Astrocyte of the hippocampus (primary cell): ENCODE data around the gene ARHGAP26.
"Not testable (repeated sequence)": the region's sequence is repeated elsewhere in the genome, so short reads cannot be mapped to it uniquely, and the experiment has no call there.

Experiments
- DNase-seq: peaks from one replicate; pipeline ENCODE4 v3.0.0; 2011; ENCODE audit warnings: low read depth, low spot score

ARHGAP26 gene

DNA sequence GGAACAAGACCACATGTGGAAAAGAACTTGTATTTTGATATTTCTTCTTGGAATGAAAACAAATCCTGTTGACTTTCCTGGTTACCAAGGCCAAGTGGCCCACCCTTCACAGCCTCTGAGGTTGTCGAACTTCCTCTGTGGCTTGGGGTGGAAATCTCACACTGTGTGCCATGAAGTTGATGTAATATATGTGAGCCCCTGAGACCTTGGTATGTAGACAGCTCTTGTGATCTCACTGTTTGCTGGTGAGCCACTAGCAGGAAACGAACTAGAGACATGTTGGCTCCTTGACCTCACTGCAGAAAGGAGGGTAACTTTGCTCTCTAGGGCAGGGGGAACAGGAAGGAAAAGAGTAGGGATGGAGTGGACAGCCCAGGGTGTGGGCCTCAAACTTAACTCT lies 159.4 kb downstream of the ARHGAP26 start:
- DNase-seq = no peak

DNA sequence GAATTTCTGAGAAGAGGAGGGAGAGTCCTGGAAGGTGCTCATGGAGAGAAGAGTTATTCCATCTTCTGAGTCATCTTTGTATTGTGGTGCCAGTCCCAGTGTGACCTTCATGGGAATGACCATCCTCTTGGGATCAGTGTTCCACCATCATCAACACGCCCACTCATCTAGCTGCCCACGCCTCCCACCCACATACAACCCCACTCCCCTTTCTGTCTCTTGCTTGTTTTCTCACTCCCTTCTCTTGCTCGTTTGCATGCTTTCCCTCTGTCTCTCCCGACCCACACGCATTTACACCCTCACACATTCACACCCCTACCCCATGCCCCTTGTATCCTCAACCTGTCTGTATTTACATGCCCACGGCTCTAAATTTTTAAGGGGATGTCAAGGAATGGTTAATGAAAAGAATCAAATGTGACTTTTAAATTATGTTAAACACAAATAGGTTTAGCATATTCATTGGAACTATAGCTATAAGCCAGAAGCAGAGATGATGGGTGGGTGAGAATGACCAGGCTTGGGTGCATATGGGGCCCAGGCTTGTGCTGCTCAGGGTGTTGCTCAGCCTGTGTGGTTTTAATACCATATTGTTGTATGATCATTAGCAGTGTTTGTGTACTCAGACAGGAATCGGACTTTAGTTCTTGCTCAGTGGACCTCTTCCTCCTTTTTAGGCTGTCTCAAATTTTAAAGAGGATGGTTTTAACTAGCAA lies 160.4 kb downstream of the ARHGAP26 start:
- no peak for DNase-seq

DNA sequence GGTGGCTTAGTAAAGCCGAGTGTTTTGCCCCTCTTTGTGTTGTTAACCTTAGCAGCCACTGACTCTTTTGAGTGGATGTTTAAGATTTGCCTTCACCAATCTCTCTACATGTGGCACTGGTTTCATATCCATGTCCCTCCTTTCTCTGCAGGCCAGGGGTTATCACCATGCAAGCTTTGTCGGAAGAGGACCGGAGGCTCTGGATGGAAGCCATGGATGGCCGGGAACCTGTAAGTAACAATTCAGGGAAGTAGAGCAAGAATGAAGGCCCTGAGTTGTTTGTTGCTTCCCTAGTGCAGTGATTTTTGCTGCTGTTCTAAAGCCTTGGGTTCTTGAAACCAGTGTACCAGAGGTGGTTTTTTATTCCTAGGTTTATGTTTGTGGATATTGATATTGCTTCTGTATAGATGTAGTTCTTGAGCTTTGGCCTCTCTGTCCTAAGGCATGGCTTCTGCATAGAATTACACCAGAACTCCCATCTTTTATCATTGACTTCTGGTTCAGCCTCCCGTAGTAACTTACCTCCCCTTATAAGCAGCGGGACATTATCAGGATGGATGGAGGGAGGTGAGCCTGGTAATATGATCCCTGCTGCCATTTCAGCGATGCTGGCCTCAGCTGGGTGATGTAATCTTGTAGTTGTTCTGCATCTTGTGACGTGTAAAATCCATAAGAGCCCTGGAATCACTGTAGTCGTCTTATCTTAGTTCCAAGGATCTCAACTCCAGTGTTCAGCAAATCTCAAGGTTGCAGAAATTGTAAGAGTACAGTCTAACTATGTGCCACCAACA lies 161.9 kb downstream of the ARHGAP26 start:
- no peak for DNase-seq

DNA sequence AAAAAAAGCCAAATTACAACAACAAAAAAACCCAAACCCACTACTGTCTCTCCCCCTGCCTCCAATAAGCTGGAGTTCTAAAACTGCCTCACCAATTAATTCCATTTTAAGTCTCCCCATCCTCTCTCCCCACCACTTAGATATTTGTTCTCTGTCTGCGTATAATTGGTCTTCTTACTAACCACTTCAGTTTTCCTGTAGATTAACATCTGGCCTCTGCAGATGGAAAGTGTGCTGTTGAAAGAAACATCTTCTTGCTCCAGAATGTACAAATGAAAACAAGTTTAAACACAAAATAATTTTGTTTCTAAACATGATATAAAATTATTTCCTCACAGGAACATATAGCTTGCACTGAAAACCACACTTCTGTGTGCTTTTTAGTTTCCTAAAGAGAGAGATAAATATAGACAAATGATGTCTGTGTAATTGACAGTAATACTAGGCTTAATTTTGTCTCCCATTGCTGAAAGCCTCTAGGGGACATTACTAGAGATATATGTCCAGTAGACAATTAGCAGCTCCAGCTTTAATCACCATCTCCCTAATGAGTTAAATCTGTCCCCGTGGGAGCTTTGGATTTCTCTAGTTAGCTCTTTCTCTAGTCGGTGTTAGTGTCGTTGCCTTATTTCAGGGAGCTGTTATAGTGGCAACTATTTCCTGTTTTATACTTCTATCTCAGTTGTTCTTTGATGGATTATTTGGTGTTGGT lies 164.0 kb downstream of the ARHGAP26 start:
- DNase-seq = no peak

DNA sequence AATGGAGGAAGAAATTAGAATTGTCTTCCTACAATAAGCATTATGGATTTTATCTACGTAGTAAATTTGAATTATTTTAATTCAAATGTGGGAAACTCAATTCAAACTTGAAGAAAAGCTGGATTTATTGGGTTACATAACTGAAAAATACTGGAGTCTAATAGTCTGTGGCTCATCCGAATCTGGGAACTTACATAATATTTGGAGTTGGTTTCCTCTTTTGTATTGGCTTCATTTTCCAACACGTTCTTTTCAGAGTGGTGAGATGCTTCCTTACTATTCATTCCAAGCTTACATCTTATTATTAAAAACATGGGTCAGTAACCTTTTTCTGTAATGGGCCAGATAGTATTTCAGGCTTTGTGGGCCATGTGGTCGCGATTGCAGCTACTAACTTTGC lies 164.8 kb downstream of the ARHGAP26 start:
- DNase-seq = no peak

DNA sequence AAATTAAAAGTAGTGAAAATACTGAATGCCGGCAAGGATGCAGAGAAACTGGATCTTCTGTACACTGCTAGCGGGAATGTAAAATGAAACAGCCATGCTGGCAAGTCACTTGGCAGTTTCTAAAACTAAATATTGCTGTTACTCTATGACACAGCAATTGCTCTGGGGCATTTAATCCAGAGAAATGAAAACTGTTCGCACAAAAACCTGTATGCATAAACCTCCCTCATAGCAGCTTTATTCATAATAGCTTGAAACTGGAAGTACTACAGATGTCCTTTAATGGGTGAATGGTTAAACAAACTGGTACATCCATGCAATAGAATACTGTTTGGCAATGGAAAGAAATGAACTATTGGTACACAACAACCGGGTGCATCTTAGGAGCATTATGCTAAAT lies 167.2 kb downstream of the ARHGAP26 start:
- no peak for DNase-seq

DNA sequence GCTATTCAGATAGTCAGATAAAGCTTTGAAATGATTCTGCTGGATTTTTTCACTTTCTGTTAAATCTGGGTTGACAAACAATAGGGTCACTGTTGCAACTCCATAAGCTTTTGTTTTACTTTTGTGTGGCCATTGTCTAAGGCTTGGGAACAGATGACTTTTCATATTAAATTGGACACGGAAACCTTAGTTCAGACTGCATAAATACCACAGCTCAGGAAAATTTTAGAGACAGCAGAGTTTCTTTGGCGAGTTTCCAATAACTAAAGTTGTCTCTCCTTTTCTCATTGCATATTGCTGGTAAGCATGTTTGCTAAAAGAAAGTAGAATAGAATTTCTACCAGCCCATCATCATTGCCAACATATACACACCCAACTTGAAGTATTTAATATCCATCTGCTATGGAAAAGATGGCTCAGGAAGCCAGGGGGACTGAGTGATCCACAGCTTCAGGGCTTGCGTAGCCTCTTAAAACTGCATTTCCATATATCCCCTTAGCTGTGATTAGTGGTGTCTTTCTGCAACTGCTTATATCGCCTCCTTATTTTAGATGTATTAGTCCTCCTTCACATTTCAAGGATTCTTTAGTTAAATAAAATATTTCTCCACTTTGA lies 168.2 kb downstream of the ARHGAP26 start:
- DNase-seq = no peak

DNA sequence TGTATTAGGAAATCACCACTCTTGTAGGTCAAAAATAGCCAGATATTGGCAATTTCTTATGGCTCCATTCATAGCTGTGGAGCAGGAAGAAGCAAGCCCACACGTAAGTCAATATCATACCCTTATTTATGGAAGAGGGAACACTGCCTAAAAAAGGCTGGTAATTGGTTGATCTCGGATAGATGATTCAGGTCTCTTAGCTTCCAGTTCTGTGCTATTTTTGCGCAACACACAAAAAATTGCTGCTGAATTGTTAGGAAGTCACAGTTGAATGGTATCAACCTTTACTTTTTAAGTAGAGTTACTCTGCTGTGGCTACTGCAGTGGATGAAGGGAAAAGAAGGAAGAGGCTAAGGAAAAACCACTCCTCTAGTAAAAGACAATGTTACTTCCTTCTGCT lies 168.8 kb downstream of the ARHGAP26 start:
- no peak for DNase-seq

DNA sequence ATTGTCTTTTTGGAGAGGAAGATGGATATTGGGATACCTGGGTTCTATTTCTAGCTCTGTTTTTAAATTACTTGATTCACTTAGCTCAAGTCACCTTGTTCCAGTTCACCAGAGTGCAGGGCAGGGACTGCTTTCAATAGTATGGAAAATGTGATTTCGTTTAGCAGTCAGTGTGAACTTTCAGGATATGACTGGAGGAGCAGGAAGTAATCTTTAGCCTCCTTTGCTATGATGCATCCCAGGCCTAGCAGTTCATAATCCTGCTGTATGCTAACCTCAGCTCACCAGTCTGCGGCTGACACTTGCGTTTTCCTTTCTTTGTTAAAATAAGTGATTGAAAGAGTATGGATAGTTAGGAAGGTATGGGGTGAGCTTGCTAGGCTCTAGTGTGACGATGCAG lies 169.7 kb downstream of the ARHGAP26 start:
- DNase-seq = no peak

DNA sequence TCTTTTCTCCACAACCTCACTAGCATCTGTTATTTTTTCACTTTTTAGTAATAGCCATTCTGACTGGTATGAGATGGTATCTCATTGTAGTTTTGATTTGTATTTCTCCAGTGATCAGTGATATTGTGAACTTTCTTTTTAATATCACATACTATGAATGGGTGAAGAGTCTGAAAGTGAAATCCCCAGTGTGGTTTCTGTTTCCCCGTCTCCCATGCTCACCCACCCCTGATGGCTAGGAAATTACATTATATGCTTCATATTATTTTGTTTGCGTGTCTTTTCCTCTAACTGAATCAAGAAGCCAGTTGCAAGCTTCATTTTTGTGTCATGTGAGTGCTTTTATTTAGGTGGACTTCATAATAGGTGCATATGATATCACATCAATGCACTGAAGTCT lies 171.1 kb downstream of the ARHGAP26 start:
- DNase-seq = no peak

DNA sequence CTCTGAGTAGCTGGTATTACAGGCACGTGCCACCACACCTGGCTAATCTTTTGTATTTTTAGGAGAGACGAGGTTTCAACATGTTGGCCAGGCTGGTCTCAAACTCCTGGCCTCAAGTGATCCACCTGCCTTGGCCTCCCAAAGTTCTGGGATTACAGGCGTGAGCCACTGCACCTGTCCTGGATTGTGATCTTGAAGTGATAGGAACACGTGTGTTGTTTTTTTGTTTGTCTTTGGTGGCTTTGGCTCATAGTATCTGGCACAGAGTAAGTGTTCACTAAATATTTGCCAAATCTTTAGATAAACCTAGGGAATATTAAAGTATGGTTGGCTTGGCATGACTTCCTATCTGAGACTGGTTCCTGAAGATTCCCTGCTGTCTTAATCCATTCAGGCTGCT lies 172.7 kb downstream of the ARHGAP26 start:
- no peak for DNase-seq

DNA sequence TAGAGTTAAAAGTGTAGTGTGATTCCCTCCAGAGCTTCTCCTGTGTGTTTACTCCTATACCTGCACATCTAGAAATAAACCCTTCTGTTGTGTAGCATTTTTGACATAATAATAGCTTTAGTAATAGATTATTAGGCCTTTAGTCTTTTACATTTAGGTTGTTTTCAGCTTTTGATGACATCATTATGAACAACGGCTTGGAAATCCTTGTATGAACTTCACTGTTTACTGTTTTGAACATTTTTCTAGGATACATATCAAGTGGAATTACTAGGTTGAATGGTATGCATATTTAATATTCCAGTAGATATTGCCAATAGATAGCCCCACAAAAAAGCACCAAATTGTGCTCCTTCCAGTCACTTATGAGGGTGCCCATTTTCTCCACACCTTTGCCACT lies 174.0 kb downstream of the ARHGAP26 start:
- DNase-seq = no peak

DNA sequence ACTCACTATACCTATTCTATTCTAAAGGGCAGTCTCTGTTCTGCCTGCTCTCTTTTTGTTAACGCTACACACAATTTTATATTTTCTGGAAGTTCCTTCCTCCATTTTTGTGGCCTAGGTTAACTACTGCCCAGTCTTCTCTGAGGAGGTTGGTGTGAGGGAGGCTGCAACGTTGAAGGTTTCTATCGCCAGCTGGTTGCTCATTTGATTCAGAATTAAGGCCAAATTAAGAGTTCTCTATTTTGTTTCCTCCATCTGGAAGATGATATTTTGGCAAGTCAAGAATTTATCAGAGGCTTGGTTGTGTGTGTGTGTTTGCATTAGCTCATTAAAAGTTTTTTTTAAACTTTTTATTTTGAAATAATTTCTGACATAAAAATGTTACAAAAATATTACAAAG lies 175.1 kb downstream of the ARHGAP26 start:
- DNase-seq = no peak

DNA sequence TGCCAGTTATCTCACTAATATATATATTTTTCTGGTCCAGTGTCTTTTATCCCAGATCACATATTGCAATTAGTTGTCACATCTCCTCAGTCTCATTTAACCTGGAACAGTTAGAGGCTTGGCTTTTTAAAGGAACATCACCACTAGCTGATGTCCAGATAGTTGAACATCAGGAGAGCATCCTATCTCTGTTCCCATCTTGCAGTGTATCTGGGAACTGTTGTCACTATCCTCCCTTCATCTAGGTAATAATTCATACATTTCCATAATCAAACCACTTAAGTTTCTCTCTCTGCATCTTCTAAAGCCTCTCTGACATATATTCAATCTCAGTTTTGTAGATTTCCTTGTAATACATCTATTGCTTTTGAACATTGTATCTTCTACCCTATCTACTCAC lies 175.7 kb downstream of the ARHGAP26 start:
- no peak for DNase-seq

DNA sequence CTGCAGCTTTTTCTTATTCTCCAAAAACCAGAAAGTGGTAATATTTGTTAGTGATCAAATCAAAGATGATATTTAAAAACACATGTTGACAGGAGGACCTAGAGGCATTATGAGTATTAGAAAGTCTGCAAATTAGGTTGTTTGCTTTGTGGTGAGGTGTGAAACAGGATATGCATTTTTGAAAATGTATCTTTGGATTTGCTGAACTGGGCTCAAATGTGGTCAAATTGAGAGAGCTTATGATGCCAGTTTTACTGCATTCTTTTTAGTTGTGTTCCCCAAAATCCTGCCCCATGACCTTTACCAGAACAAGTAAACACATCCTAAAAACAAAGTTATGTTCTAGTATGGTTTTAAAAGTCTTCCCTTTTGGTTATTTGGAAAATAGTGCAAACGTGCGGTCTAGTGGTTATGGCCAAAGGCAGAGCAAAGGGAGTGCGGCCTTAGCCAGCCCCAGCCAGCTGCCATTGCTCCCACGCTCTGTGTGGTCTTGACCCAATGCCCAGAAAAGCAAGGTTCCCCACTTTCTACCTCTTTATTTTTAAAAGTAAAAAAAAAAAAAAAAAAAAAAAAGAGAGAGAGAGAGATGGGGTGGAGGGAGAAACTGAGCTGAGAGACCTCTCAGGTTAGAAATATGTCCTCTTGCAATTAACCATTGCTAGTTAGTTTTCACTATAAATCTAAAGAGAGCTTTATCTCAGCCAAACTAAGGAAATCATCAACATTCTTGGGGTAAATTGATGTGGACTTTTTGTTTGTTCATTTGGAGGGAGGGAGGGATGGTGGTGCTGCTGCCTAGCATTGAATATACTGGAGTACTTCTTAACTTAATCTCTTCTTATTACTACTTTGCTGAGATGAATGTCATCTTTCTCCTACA lies 176.6 kb downstream of the ARHGAP26 start:
- DNase-seq = no peak

DNA sequence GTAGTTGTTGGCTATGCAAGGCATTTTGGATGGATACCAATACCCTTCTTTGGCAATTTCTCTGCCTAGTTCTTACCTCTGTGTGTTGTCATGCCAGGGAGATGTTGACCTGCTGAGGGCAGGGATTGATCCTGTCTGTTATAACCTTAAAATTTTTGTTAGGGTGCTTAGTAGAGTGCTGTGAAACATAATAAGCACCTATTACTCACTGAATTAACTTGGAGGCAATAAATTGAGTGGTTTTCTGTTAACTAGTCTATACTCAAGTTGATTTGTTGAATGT lies 177.2 kb downstream of the ARHGAP26 start:
- no peak for DNase-seq

DNA sequence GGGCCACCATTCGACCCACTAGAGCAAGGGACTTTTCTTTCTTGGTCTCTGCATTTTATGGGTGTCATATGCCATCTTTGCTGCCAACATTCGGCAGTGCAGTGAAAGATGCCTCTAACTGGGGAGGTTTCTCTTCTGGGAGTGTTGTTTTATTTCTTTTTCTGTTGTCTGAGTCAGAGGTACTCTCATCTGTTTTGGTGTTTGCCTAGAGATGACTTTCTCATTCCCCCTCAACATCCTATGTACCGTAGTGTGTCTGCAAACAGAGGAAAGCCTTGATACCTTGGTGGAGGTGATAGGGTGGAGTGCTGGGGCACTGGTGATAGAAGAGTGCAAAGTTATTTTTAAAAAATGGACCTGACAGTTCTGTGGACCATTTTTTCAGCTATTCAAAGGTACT lies 182.1 kb downstream of the ARHGAP26 start:
- DNase-seq = no peak

DNA sequence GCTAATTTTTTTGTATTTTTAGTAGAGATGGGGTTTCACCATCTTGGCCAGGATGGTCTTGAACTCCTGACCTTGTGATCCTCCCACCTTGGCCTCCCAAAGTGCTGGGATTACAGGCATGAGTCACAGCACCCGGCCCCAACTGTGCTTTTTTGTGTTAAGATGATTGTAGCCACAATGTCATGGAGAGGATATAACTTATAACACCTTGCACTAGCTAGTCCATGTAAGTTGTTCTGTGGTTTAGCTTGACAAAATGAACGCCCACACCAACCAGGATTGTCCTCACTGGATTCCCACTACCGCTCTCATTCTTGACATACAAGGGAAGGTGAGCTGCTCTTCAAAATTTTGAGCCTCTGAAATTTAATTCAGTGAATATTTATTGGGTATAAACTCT lies 182.7 kb downstream of the ARHGAP26 start:
- not testable (repeated sequence) for DNase-seq

DNA sequence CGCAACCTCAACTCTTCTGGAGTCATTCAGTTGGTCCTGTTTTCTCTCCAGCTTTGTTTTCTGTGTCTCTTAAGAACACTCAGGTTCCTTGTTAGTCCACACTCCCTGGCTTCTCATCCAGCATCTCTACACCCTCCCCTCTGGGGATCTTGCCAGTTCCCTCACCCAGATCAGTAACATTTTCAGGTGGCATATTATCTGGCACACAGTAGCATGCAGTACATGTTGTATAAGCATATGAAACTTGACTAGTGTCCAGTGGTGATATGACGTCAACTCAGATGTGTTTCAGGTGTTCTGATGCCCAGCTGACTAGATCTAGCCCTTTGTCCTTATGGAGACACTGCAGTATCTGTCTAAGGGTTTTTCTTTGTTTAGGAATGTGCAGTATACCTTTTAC lies 184.3 kb downstream of the ARHGAP26 start:
- DNase-seq = no peak

DNA sequence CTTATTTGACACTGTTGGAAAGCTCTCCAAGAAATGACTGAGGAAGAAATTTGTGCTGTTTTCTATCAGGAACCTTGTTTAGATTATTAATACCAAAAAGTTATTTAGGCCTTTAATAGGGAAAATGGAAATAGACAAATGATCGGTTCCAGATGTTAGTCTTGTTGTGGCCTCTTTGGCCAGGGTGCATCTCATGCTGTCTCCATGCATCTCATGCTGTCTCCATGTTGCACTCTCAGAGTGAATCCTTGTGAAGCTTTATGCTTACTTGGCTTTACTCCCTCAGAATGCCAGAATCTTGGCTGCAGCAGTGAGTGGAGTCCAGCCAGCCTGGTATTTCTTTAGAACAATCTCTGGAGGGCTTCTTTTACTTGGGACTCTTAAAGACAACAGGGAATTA lies 185.5 kb downstream of the ARHGAP26 start:
- DNase-seq = no peak

DNA sequence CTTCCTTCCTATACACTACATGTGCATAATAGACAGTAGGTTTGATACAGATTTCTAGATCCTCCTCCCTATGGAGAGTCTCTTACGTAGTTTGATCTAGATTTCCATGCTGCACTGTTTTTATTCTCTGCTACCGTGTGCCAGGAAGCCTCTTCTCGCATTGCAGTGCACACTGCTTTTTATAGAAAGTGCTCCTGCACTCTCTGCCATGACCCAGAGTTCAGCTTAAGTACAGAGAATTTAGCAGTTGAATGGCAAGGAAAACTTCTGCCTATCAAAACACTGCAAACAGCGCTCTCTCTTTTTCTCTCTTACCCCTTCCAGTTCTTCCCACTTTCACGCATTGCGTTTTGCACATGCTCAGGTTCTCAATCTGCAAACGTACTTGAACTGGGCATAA lies 187.4 kb downstream of the ARHGAP26 start:
- DNase-seq = no peak
